ENCODE data around the gene PTPN14.

DNA sequence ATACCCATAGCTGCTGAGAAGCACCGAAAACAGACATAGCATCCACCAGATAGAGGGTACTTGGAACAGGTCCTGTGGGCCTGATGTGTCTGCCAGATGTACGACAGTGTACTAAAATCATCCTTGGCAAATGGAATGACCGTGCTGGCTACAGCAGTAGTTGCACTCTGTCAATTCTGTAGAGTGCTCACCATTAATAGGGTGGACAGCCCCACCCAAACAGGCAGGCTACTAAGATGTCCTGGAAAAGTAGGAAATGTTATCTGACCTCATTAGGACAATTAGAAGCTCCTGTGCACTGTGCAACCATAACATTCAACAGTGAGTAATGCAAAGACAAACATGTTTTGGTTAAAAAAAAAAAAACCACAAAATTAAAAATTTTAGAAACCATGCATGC is 106.2 kb downstream of the PTPN14 start:
- TF ChIP-seq, protein P1, sequence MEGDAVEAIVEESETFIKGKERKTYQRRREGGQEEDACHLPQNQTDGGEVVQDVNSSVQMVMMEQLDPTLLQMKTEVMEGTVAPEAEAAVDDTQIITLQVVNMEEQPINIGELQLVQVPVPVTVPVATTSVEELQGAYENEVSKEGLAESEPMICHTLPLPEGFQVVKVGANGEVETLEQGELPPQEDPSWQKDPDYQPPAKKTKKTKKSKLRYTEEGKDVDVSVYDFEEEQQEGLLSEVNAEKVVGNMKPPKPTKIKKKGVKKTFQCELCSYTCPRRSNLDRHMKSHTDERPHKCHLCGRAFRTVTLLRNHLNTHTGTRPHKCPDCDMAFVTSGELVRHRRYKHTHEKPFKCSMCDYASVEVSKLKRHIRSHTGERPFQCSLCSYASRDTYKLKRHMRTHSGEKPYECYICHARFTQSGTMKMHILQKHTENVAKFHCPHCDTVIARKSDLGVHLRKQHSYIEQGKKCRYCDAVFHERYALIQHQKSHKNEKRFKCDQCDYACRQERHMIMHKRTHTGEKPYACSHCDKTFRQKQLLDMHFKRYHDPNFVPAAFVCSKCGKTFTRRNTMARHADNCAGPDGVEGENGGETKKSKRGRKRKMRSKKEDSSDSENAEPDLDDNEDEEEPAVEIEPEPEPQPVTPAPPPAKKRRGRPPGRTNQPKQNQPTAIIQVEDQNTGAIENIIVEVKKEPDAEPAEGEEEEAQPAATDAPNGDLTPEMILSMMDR (IDR thresholded peaks at IDR 0.05) = no peak
- TF ChIP-seq POLR2A (IDR thresholded peaks at IDR 0.05) = no peak
